Prostate gland (tissue), 2 donors: Measurements from ENCODE around the gene TMEM141. TPM values are rescaled to one million over a fixed set of nuclear protein-coding genes. Genes with fewer than 3 reads are reported as not detected.

ENCODE experiments used
- DNase-seq: peaks from one replicate; pipeline ENCODE4 v3.0.0-alpha.2; 2019; ENCODE audit warnings: low spot score
- H3K27ac ChIP-seq, 2 donors: fragments of 200-600 bp; sonication (generic); 2 replicates each; pipeline ENCODE4 v1.5.1; 2017 to 2019
- H3K27me3 ChIP-seq: fragments of 200-600 bp; sonication (generic); replicated peaks from 2 replicates; pipeline ENCODE4 v1.5.1; 2019; ENCODE audit not compliant: insufficient read depth
- H3K36me3 ChIP-seq, 2 donors: fragments of 200-600 bp; sonication (generic); 1 replicate in 1 of 2; 2 replicates in 1 of 2; pipeline versions ENCODE4 v1.5.1 to v1.8.1; 2017 to 2019
- H3K4me1 ChIP-seq: fragments of 200-600 bp; sonication (generic); replicated peaks from 2 replicates; pipeline ENCODE4 v1.5.1; 2019
- H3K4me3 ChIP-seq, 2 donors: fragments of 200-600 bp; sonication (generic); 2 replicates each; pipeline ENCODE4 v1.5.1; 2017 to 2019
- H3K9me3 ChIP-seq: fragments of 200-600 bp; sonication (generic); 2 replicates; pipeline ENCODE4 v1.5.1; 2017
- CTCF ChIP-seq, 4 experiments: fragments of 200-600 bp in 2 of 4; fragments of 450-650 bp in 2 of 4; sonication (generic) in 2 of 4; IDR thresholded peaks; 1 replicate in 3 of 4; 2 replicates in 1 of 4; pipeline ENCODE4 v1.5.1; 2016 to 2019; ENCODE audit warnings: antibody characterized with exemption in 4 of 4, mild to moderate bottlenecking in 2 of 4, moderate library complexity in 2 of 4
- POLR2A ChIP-seq: fragments of 450-650 bp; IDR thresholded peaks from one replicate; pipeline ENCODE4 v1.6.1; 2016; ENCODE audit warnings: antibody characterized with exemption, mild to moderate bottlenecking
- POLR2AphosphoS5 ChIP-seq: sonication (generic); formaldehyde crosslinking; IDR thresholded peaks from one replicate; pipeline ENCODE4 v1.6.1; 2017; ENCODE audit warnings: antibody characterized with exemption
- WGBS: methylation state at CpG from one replicate; pipeline ENCODE4 v1.1.5; 2018; 5-methylcytosine and 5-hydroxymethylcytosine counted together
- intact Hi-C: fragments of 100-400 bp; cut with DNase I; formaldehyde crosslinking; loops from one replicate; pipeline ENCODE4 v1.14.2; 2022
- total RNA-seq, 2 donors: library from RNA; depleted of rRNA; stranded (reverse); fragments of >200 nt; gene quantifications; one replicate each; pipeline ENCODE4 v1.1.0, GENCODE V29; 2016

TMEM141 gene
- total RNA-seq, 2 donors from 2014 or later = 181 to 335 TPM

DNA sequence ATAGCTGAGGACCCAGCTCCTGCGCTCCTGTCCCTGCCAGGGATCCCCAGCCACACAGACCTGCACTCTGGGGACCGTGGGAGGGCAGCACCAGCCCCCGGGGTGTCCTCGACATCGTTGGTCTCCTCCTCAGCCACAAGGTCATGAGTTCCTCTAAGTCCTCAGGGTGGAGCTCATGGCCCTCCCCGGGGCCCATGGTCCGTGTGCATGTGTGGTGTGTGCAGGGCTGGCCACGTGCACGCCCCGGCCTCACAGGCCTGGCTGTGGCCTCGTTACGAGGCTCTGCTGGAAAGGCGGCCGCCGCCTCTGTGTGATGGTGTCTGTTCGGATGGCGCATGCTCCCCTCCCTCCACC lies 35.0 kb downstream of the TMEM141 start:
- Histone ChIP-seq H3K36me3 (no peaks in the 10 kb centered on the region), H3K9me3 (no peaks in the 10 kb centered on the region), H3K27me3 (no peaks in the 10 kb centered on the region), H3K27ac (no peak overlapping the region), H3K4me3 (no peak overlapping the region), H3K4me1 (no peaks in the 10 kb centered on the region)
- intact Hi-C loops = no loop called here
- DNase-seq = no peak
- no peak for TF ChIP-seq POLR2AphosphoS5
- no peak for TF ChIP-seq POLR2A
- TF ChIP-seq CTCF (IDR thresholded peaks at IDR 0.05) = no peak
- 92% methylated on average over 17 of the region's 17 CpGs for WGBS

DNA sequence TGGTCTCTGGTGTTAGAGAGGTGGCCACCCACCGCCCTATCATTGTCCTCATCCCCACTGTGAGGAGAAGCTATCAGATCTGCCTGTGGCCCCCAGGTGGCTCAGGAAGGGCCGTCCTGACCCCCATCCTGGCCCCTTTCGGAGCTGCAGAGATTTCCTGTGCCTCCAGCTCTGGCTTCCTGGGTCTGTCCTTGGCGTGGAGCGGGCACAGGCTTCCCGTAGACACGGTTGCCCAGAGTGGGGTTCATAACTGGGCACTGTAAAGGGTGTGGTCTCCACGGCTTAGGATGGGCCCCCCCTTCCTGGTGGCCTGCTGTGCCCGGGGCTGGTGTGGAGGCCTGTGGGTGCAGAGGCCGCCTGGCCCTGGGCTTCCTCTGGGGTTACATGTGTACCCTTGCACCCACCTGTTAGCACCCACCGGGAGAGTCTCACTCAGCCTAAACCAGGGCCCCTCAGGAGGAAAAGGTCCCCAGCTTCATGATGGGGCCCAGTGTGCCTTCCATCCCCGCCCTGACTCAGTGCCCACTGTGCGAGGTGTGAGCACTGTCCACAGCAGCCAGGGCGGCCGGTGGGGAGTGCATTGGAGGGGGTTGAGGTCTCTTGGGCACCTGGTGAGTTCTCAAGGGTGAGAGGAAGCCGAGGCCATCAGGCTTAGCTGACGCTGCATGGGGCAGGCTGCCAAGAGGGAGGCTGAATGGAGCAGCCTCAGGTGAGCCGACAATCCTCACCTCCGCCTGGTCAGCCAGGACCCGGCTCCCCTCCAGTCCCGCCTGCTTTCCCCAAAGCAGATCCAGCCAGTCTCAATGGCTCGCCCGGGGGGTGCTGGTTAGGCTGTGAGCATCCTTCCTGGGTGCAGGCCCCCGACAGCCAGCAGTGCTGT lies 35.8 kb downstream of the TMEM141 start:
- no peak for DNase-seq
- Histone ChIP-seq H3K27ac (no peak overlapping the region), H3K36me3 (peaks cover 0 to 4% of the 10 kb centered on the region in 2 donors), H3K4me1 (no peaks in the 10 kb centered on the region), H3K4me3 (no peak overlapping the region), H3K27me3 (no peaks in the 10 kb centered on the region), H3K9me3 (no peaks in the 10 kb centered on the region)
- intact Hi-C loops = no loop called here
- TF ChIP-seq POLR2A (no peak), CTCF (IDR thresholded peaks at IDR 0.05) (no peak), POLR2AphosphoS5 (no peak)
- WGBS = 91% methylated on average over 16 of the region's 24 CpGs

DNA sequence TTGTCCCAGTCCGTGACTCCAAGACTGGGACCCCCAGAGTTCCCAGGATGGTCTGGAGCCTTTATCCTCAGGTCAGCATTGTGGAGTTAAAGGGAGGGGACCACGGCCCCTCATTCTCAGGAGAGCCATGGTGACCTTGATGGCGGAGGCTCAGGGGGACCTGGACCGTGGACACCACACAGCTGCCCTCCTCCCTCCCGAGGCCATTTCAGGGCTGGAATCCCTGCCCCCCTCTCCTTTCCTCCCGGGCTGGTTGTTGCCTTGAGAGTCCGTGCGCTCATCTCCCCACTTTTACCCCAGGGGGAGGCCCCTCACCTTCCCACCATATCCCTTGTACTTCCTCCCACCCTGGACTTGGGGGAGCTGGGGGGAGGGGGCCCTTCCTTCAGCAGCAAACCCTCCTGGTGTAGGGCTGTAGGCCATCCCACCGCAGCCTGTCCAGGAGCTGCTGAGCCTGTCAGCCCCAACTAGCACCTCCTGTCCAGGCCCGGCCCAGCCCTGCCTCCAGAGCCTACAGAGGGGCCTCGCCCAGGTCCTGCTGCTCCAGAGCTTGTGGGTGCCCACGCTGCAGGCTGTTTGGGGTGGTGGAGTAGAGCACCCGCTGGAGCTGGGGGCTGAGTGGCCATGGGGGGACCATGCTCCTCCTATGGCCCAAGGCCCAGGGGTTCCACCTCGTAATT lies 36.8 kb downstream of the TMEM141 start:
- intact Hi-C loops = no loop called here
- no peak overlapping the region for H3K4me3 ChIP-seq
- no peak overlapping the region for H3K27ac ChIP-seq
- H3K36me3 ChIP-seq = peaks cover 0 to 14% of the 10 kb centered on the region in 2 donors
- no peak for DNase-seq
- no peaks in the 10 kb centered on the region for H3K4me1 ChIP-seq
- no peaks in the 10 kb centered on the region for H3K27me3 ChIP-seq
- 94% methylated on average over 14 of the region's 14 CpGs for WGBS
- no peaks in the 10 kb centered on the region for H3K9me3 ChIP-seq
- TF ChIP-seq POLR2A = no peak
- no peak for TF ChIP-seq POLR2AphosphoS5
- no peak for TF ChIP-seq CTCF (IDR thresholded peaks at IDR 0.05)

- no peaks in the 10 kb centered on the region for H3K4me1 ChIP-seq
- H3K36me3 ChIP-seq = peaks cover 0 to 14% of the 10 kb centered on the region in 2 donors
- no peak overlapping the region for H3K27ac ChIP-seq
- 92% methylated on average over 31 of the region's 31 CpGs for WGBS
- DNase-seq = no peak
- intact Hi-C loops = no loop called here
- H3K27me3 ChIP-seq = no peaks in the 10 kb centered on the region
- TF ChIP-seq POLR2A (no peak), CTCF (IDR thresholded peaks at IDR 0.05) (no peak)
- H3K4me3 ChIP-seq = no peak overlapping the region
- no peaks in the 10 kb centered on the region for H3K9me3 ChIP-seq
Observed at GRCh38 chr9:136828474-136829140, 37.5 kb downstream of the TMEM141 start.
